Tibial nerve (tissue), 4 donors: Measurements from ENCODE around the gene RHEX.

Source experiments
- CTCF ChIP-seq, 5 experiments: fragments of 200-600 bp in 3 of 5; fragments of 450-650 bp in 2 of 5; sonication (generic) in 3 of 5; IDR thresholded peaks; one replicate each; pipeline ENCODE4 v1.5.1; 2016 to 2019; ENCODE audit warnings: antibody characterized with exemption in 5 of 5, mild to moderate bottlenecking in 3 of 5, moderate library complexity in 2 of 5
- EP300 ChIP-seq, 2 donors: sonication (generic); formaldehyde crosslinking; IDR thresholded peaks; one replicate each; pipeline ENCODE4 v1.6.1; 2017; ENCODE audit warnings: antibody characterized with exemption in 2 of 2, mild to moderate bottlenecking in 1 of 2
- POLR2A ChIP-seq, 2 donors: fragments of 450-650 bp; IDR thresholded peaks; one replicate each; pipeline ENCODE4 v1.6.1; 2017; ENCODE audit warnings: antibody characterized with exemption in 2 of 2, mild to moderate bottlenecking in 2 of 2, moderate library complexity in 2 of 2

GRCh38 chr1:206032380-206033140 lies 20.4 kb upstream of the RHEX start:
- TF ChIP-seq CTCF (IDR thresholded peaks at IDR 0.05) (no peak), EP300 (IDR thresholded peaks at IDR 0.05) (no peak), POLR2A (IDR thresholded peaks at IDR 0.05) (no peak)
